Adrenal gland (tissue), 12 donors: ENCODE data around the gene PNPLA1. TPM values are rescaled to one million over a fixed set of nuclear protein-coding genes. Genes with fewer than 3 reads are reported as not detected.

ENCODE experiments used
- DNase-seq, 7 donors: peaks; one replicate each; pipeline ENCODE4 v3.0.0-alpha.2; 2019 to 2020
- H3K27ac ChIP-seq, 5 donors: fragments of 200-600 bp; sonication (generic) in 4 of 5; 1 replicate in 3 of 5; 2 replicates in 2 of 5; pipeline versions ENCODE4 v1.5.1 to v1.8.0; 2016 to 2020; ENCODE audit warnings: mild to moderate bottlenecking in 1 of 5
- H3K27me3 ChIP-seq: fragments of 200-600 bp; 2 replicates; pipeline ENCODE4 v1.8.0; 2021
- H3K36me3 ChIP-seq, 2 donors: fragments of 200-600 bp; replicated peaks in 1 of 2; 1 replicate in 1 of 2; 2 replicates in 1 of 2; pipeline versions ENCODE4 v1.5.1 to v1.8.0; 2018 to 2022
- H3K4me1 ChIP-seq, 2 donors: fragments of 200-600 bp; replicated peaks in 1 of 2; 1 replicate in 1 of 2; 2 replicates in 1 of 2; pipeline versions ENCODE4 v1.5.1 to v1.8.0; 2018 to 2021
- H3K4me3 ChIP-seq, 4 donors: fragments of 200-600 bp; sonication (generic) in 3 of 4; one replicate each; pipeline ENCODE4 v1.5.1; 2016 to 2018
- H3K9me3 ChIP-seq, 3 donors: fragments of 200-600 bp; sonication (generic) in 1 of 3; replicated peaks in 1 of 3; 1 replicate in 2 of 3; 2 replicates in 1 of 3; pipeline versions ENCODE4 v1.5.1 to v1.8.0; 2016 to 2021
- POLR2A ChIP-seq, 2 donors: fragments of 450-650 bp; IDR thresholded peaks; one replicate each; pipeline ENCODE4 v1.6.1; 2017; ENCODE audit warnings: antibody characterized with exemption in 2 of 2, mild to moderate bottlenecking in 2 of 2, moderate library complexity in 1 of 2
- WGBS, 4 donors: extraction: QIAGEN DNeasy Blood & Tissue Kit in 2 of 4; methylation state at CpG; one replicate each; pipeline versions ENCODE4 v1.1.5 to v1.1.7; 2013 to 2017; 5-methylcytosine and 5-hydroxymethylcytosine counted together
- intact Hi-C, 2 donors: fragments of 100-400 bp; cut with DNase I; formaldehyde crosslinking; loops; one replicate each; pipeline versions ENCODE4 v1.14.1 to v1.15.0; 2022 to 2023
- polyA plus RNA-seq, 3 donors: library from polyadenylated mRNA; stranded (reverse); fragments of 200-250 nt in 2 of 3; fragments of 350-450 nt in 1 of 3; fragmentation: Illumina TruSeq in 1 of 3; extraction: RNeasy Lipid Tissue Mini Kit (QIAGEN cat#74804) in 1 of 3; gene quantifications; one replicate each; pipeline ENCODE4 v1.2.3, GENCODE V29; 2013 to 2014
- total RNA-seq, 9 donors: library from RNA; depleted of rRNA in 4 of 9; stranded (reverse); fragments of >200 nt in 4 of 9; fragments of 120-200 nt in 1 of 9; fragmentation: NEBNext Ultra II Directional in 1 of 9; extraction: Animal tissue kit (Norgen Biotek cat#: 25700) in 1 of 9; gene quantifications; one replicate each; pipeline versions ENCODE4 v1.1.0 to v1.2.4, GENCODE V29; 2013 to 2023
- TF ChIP-seq, protein P1 (sequence below), 6 experiments: fragments of 450-650 bp in 4 of 6; fragments of 200-600 bp in 2 of 6; sonication (generic) in 1 of 6; IDR thresholded peaks; 1 replicate in 5 of 6; 2 replicates in 1 of 6; pipeline versions ENCODE4 v1.5.1 to v1.8.0; 2016 to 2021; ENCODE audit warnings: antibody characterized with exemption in 6 of 6, mild to moderate bottlenecking in 2 of 6, moderate library complexity in 1 of 6
- donor health status: healthy with polysubstance abuse.
- donor health status: Bipolar disorder and iron deficiency.
- donor health status: DM: yes; HTN: yes; CAD: no.
- donor health status: DM: no; HTN: no; CAD: no.
- donor health status: DM: no; HTN: no; CAD: no.
- donor health status: DM: yes; HTN: yes; CAD: no.

Gene PNPLA1
- total and polyA plus RNA-seq, 12 donors, result 0.11 to 1.6 (median 0.29) TPM; not detected in 6

DNA sequence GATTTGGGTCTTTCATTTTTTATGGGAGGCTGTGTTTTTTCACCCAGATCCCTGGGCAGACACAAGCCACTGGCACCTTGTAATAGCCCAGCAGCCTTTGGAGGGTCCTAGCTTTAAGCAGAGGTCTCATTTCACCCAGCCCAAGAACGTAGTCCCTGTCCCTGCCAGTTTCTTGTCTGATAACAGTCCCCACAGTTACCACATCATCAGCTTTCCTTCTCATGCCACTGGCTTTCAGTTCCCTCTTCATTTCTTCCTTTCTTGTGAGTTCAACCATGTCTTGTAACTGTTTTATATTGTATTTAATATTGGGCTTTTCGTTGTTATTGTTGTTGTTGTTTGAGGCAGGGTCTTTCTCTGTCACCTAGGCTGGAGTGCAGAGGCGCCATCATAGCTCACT lies 10.6 kb downstream of the PNPLA1 start:
- no peak for DNase-seq
- H3K27me3 ChIP-seq, result no peaks in the 10 kb centered on the region
- H3K4me1 ChIP-seq, result no peaks in the 10 kb centered on the region
- no peak overlapping the region for H3K4me3 ChIP-seq
- H3K27ac ChIP-seq, result no peak overlapping the region
- H3K9me3 ChIP-seq, result no peaks in the 10 kb centered on the region
- intact Hi-C loops, result no loop called here
- 66 to 76% (median 69%) methylated on average over 3 of the region's 3 CpGs for WGBS, 4 donors
- TF ChIP-seq, protein P1, sequence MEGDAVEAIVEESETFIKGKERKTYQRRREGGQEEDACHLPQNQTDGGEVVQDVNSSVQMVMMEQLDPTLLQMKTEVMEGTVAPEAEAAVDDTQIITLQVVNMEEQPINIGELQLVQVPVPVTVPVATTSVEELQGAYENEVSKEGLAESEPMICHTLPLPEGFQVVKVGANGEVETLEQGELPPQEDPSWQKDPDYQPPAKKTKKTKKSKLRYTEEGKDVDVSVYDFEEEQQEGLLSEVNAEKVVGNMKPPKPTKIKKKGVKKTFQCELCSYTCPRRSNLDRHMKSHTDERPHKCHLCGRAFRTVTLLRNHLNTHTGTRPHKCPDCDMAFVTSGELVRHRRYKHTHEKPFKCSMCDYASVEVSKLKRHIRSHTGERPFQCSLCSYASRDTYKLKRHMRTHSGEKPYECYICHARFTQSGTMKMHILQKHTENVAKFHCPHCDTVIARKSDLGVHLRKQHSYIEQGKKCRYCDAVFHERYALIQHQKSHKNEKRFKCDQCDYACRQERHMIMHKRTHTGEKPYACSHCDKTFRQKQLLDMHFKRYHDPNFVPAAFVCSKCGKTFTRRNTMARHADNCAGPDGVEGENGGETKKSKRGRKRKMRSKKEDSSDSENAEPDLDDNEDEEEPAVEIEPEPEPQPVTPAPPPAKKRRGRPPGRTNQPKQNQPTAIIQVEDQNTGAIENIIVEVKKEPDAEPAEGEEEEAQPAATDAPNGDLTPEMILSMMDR (IDR thresholded peaks at IDR 0.05), result no peak
- no peak for TF ChIP-seq POLR2A (IDR thresholded peaks at IDR 0.05)
- H3K36me3 ChIP-seq, result no peaks in the 10 kb centered on the region

DNA sequence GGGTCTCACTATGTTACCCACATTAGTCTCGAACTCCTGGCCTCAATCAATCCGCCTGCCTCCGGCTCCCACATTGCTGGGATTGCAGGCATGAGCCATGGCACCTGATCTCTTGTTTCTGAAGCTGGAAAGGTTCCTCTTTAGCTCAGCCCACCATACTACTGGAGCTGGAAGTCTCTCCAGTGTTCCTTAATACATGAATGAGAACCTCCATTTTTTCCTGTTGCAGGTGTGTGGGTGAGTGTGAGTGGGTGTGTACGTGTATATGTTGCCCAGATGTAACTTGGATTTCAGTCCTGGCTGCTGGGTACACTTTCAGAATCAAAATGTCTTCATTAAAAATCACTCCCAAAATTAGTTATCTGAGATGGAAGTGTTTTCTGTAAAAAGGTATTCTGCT lies 11.1 kb downstream of the PNPLA1 start:
- intact Hi-C loops, result no loop called here
- H3K9me3 ChIP-seq, result no peaks in the 10 kb centered on the region
- 91 to 97% (median 91%) methylated on average over 4 of the region's 4 CpGs for WGBS, 4 donors
- TF ChIP-seq, protein P1 (IDR thresholded peaks at IDR 0.05), result no peak
- no peak for TF ChIP-seq POLR2A (IDR thresholded peaks at IDR 0.05)
- H3K27ac ChIP-seq, result no peak overlapping the region
- no peaks in the 10 kb centered on the region for H3K36me3 ChIP-seq
- no peak for DNase-seq
- H3K4me3 ChIP-seq, result no peak overlapping the region
- H3K27me3 ChIP-seq, result no peaks in the 10 kb centered on the region
- no peaks in the 10 kb centered on the region for H3K4me1 ChIP-seq

- no peaks in the 10 kb centered on the region for H3K9me3 ChIP-seq
- 80 to 100% (median 91%) methylated on average over 1 of the region's 1 CpG for WGBS, 4 donors
- TF ChIP-seq POLR2A (IDR thresholded peaks at IDR 0.05), result no peak
- TF ChIP-seq, protein P1 (IDR thresholded peaks at IDR 0.05), result no peak
- no peaks in the 10 kb centered on the region for H3K27me3 ChIP-seq
- no peaks in the 10 kb centered on the region for H3K36me3 ChIP-seq
- no peak for DNase-seq
- no peak overlapping the region for H3K4me3 ChIP-seq
- no peaks in the 10 kb centered on the region for H3K4me1 ChIP-seq
- H3K27ac ChIP-seq, result no peak overlapping the region
- intact Hi-C loops, result no loop called here
These were observed 13.7 kb downstream of the PNPLA1 start for GRCh38 chr6:36283608-36284007.

- no peaks in the 10 kb centered on the region for H3K27me3 ChIP-seq
- WGBS, 4 donors, result 88 to 100% (median 92%) methylated on average over 1 of the region's 1 CpG
These were observed 14.5 kb downstream of the PNPLA1 start for GRCh38 chr6:36284359-36284758.

More at GRCh38 chr6:36284359-36284758, 14.5 kb downstream of the PNPLA1 start:
- intact Hi-C loops, result no loop called here
- no peak for DNase-seq
- no peak overlapping the region for H3K27ac ChIP-seq
- H3K36me3 ChIP-seq, result no peaks in the 10 kb centered on the region
- no peak overlapping the region for H3K4me3 ChIP-seq
- H3K4me1 ChIP-seq, result no peaks in the 10 kb centered on the region
- no peaks in the 10 kb centered on the region for H3K9me3 ChIP-seq
- TF ChIP-seq, protein P1 (IDR thresholded peaks at IDR 0.05), result no peak
- no peak for TF ChIP-seq POLR2A (IDR thresholded peaks at IDR 0.05)
